ENCODE results near the gene TECPR1.

The TECPR1 gene, protein sequence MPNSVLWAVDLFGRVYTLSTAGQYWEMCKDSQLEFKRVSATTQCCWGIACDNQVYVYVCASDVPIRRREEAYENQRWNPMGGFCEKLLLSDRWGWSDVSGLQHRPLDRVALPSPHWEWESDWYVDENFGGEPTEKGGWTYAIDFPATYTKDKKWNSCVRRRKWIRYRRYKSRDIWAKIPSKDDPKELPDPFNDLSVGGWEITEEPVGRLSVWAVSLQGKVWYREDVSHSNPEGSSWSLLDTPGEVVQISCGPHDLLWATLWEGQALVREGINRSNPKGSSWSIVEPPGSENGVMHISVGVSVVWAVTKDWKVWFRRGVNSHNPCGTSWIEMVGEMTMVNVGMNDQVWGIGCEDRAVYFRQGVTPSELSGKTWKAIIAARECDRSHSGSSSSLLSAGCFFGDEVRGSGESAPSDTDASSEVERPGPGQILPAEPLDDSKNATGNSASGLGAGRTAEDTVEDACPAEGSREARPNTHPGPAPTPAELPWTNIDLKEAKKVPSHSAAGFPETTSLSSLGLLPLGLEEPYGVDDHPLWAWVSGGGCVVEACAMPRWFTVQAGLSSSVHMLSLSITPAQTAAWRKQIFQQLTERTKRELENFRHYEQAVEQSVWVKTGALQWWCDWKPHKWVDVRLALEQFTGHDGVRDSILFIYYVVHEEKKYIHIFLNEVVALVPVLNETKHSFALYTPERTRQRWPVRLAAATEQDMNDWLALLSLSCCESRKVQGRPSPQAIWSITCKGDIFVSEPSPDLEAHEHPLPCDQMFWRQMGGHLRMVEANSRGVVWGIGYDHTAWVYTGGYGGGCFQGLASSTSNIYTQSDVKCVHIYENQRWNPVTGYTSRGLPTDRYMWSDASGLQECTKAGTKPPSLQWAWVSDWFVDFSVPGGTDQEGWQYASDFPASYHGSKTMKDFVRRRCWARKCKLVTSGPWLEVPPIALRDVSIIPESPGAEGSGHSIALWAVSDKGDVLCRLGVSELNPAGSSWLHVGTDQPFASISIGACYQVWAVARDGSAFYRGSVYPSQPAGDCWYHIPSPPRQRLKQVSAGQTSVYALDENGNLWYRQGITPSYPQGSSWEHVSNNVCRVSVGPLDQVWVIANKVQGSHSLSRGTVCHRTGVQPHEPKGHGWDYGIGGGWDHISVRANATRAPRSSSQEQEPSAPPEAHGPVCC

DNA sequence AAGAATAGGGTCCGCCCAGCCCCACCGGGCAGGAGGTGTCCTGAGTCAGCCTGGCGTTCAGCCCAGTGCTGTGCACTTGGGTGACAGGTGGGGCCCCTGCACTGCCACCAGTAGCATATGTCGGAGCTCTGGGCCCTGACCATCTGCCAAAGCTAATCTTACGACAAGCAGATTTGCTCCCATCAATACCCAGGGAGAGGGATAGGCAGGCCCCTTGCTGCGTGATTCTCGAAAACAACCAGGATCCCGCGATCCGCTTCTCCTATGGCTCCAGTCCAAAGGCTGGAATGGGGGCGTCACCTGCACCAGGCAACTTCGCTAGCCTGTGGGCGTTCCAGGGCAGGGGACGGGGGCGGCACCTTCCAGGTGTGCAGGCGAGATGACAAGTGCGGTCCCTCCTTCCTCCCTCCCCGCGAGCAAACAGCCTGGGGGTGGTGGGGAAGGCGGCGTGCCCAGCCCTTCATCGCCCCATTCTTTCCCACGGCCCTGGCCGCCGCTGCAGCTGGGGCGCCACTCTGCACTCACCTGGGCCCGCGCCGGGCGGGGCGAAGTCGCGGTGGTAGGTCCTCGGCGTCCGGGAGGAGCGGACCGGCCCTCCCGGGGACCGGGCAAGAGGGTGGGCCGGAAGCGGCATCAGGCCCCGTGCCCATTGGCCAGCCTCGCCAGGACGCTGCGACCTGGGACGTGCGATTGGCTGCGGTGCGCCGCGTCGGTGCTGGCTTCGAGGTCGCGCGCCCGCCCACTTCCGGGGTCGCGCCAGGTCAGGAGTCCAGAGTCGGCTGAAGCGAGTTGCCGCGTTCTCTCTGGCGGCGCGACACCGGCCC, at the start of gene TECPR1:
TSS of gene TECPR1 (minus strand) at position 632 of the 824 bp plus-strand sequence. CDS start 6,086 bp downstream, outside the sequence.
- DNase-seq = peak; percentile 65

DNA sequence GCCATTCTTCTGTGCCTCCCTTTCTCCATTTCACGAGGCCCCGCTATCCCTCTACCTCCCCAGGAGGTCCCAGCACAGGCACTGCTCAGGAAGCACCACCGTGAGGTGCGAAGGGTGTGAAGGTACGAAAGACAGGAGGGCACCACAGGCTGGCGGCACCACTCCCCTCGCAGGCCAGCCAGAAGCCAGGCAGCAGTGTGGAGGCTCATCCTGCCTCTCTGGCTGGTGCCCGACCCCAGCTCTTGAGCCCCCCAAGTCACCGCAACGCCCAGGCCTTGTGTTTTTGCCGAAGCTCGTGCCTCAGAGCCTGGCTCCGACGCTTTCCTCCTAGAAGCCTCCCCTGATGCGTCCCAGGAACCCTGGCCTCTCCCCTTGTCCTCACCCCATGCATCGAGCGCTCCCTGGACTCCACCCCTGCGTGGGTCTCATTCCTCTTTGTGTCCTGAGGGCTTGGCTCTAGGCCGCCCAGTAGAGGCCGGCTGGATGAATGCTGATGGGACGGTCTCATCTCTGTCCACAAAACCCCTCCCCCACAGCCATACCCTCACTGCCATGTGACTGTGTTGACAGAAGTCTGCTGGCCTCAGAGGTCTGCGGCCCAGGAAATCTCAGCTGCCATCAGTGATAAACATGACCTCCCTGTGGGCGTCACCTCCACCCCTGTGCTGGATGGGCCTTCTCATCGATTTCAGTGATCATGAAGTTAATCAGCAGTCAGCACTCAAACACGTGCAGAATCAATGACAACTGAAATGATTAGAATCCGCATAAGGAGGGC, 48.8 kb upstream of the TECPR1 start:
- DNase-seq = no peak

DNA sequence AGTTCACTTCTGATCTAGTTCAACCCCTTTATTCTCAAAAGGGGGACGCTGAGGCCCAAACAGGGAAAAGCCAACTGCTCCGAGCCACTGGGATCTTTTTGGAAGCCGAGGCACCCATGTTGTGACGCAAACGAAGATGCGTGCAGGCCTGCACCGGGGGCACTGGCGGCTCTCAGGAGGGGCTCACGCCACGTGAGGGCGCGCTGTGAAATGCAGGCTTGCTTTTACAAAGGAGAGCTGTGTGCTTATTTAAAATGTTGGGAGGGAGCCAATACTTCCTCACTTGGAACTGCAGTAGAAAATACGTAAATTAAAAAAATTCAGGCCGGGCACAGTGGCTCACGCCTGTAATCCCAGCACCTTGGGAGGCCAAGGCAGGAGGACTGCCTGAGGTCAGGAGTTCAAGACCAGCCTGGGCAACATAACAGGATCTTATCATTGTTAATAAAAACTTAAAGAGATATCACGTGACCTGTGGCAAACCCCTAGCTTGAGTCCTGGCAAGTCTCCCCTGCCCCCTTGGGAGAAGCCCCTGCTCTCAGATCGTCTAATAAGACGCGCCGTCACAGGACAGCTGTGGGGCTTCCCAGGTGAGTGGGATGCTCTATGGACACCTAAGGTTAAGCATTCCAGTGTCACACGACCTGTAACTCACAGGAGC, 45.7 kb upstream of the TECPR1 start:
- DNase-seq = no peak

DNA sequence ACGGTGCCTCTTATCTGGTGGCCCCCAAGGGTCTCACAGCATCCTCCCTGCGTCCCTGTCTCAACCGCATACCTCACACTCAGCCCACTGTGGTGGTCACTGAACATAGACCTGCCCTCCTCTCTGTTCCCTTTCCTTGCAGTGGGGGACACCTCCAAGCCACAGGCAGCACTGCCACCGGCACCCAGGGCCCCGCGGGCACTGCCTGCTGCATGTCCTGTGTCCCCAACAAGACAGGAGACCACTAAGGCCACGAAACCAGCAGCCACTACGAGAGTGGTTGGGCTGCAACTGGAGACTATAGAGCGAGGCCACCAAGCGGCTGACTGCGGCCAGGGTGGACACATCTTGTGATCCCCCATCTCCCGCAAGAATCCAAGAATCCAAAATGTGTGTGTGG, 44.8 kb upstream of the TECPR1 start:
- no peak for DNase-seq

DNA sequence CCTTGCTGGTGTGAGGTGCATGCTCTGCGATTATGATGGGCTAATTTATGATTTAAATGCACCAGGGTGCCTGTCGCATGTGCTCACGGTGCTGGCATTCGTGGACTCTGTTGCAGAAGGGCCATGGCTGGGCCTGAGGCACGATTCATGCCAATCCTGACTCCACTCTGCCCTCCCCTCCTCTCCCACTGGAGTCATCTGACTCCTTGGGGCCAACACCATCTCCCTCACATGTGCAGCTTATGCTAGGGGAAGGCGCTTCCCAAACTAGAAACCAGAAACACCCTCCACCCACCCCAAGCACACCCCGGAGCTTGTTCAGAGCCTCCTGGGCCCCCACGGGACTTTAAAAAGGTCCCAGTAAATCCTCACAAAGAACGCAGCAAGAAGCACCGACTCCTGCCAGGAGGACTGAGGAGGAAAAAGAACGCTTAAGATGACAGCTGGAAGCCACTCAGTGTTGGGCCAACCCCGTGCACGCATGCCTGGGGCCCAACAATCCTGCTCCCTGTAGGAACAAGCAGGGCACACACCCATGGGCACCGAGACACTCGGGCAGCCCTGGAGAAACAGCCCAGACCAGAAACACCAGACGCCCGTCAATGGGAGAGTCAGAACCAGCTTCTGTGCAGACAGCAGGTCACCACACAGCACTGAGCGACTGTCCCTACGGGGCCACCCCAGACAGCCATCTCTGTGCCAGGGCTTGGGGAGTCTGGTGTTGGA, 43.6 kb upstream of the TECPR1 start:
- no peak for DNase-seq

DNA sequence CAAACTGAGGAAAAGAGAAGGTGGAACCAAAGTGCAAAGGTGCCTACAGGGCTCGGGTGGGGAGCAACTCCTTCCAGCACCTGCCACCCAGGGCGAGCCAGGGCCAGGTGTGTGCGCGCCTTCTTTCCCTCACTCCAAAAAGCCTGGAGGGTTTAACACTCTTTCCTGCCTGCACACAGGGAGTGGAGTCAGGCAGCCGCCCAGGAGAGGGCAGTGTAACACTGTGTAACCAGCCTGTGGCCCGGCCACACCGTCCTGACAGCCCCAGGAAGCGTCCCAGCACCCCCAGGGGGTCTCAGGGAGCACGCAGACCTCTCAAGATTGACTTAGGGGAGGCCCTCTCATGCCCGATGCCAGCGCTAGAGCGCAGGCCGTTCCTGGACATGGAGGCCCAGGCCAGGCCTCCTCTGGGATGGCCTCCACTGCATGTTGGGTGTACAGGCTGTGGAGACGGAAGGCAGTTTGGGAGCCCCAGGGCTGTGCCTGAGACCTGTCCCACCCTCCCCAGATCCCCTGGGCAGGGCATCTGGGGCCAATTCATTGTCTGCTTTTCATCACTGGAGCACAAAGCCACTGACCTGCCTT, 42.9 kb upstream of the TECPR1 start:
- peak; percentile 9 for DNase-seq

DNA sequence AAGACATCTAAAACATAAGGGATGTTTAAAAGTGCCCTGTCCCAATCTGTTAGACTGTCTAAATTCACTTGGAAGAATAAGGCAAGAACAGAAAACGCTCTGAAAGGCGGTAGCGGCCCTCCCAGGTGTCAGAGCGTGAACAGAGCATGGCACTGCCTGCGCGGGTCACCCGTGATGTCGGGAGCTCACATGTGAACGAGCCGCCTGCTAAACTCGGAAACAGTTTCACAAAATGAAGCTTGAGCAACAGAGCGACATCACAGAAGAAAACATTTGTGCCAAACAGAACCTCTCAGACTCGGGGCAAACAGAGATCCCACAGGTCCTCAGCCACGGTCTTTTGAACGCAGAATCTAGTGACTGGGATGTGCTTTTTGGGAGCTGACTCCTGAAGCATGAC, 42.3 kb upstream of the TECPR1 start:
- DNase-seq = no peak

DNA sequence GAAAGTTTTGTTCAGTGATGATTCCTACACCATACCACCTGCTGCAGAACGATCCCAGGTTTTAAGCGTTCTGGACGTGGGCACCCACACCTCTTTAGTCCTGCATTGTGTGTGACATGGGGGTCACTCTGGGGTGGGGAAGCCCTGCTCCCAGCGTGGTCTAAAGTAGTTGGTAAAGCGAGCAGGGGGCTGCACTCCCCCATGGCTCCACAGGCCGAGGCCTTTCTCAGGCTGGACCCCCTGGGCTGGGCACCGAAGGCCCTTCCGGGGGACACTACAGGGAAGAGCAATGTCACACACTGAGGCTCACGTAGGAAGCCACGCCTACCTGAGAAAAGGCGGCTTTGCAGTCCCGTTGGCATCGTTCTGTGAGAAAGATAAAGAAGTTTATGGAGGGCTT, 41.7 kb upstream of the TECPR1 start:
- no peak for DNase-seq

DNA sequence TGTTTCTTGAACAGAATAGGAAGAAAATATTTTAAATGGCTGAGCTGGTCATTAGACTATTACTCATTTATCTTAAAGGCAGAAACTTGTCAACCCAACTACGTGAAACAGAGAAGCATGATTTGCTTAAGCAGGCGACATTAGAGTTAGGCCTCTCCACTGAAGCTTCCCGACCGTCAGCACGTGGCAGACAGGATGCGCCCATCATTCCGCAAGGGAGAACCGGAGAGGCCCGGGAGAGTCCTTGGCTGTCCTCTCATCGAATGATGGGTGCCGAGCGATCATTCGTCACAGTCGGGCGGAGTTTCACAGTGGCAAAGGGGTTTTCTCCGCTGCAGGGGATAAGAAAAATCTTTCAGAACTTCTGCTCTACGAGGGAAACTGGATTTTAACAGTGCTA, 41.2 kb upstream of the TECPR1 start:
- DNase-seq = no peak

DNA sequence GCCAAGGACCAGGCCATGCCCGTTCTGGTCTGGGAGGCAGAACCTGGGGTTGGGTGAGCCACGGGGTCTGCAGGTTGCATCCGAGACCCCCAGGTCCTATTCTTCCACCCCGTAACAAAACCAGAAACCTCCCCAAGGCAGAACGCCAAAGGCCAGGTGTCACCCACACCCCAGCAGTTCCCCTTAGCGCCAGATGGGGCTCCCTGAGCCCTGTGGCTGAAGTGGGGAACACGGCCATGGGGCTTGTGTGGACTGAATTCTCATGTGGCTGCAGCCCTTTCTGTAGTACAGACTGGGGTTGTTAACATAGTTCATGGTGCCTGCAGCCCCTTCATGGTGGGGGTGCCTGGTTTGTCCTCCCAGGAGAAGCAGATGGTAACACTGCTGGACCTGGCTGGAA, 39.7 kb upstream of the TECPR1 start:
- DNase-seq = no peak

DNA sequence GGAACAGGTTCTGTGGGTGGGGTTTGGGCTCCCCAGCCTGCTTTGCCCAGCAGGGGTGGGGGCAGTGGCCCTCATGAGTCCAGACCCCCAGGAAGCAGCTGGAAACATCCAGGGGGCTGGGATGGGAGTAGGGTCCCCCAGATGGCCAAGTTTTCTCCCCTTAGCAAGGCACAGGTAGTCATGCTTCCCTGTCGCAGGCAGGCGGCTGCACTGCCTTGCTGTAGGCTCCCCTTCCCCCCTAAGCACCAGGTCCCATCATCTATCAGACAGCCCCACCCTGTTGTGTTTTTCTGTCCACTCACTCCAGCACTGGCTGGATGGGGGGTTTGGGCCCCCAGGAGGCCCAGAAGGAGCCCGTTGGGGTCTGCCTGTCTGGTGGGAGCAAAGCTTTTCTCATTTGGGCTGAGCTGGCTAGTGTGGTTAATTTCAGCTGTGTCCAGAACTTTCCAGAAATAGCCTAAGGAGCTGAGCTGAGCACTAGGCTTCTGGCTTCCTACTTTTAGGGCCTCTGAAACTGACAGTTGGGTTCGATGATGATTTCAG, 37.4 kb upstream of the TECPR1 start:
- no peak for DNase-seq

DNA sequence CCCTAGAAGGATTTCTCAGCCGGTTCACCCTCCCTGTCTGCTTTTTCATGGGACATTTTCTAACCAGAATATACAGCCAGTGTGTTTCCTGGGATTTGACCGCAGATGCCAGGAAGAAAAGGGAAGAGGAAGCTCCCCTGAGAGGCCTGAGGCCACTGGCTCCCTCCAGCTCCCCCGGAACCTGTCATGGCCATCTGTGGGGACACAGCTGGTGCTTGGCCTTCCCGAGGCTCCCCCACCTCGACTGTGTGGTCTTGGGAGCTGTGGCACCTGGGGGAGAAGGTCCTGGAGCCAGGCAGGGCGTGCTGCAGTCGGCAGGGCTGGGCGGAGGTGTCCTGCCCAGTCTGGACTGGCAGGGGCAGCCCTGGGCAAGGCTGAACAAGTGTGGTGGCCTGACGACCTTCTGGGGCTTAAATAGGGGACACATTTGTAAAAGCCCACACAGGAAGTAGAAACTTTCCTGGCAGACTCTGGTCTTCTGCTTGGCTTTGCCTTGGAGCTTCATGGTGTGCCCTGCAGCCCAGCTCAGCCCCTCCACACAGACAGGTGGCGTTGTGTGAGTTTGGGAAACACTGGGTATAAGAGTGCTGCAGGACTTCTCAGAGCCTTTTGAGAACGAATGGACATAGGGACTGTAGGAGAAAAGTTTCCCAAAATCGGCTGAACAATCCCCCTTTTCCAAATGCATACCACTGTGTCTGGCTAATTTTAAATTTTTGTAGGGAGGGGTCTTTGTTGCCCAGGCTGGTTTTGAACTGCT, 36.2 kb upstream of the TECPR1 start:
- no peak for DNase-seq

DNA sequence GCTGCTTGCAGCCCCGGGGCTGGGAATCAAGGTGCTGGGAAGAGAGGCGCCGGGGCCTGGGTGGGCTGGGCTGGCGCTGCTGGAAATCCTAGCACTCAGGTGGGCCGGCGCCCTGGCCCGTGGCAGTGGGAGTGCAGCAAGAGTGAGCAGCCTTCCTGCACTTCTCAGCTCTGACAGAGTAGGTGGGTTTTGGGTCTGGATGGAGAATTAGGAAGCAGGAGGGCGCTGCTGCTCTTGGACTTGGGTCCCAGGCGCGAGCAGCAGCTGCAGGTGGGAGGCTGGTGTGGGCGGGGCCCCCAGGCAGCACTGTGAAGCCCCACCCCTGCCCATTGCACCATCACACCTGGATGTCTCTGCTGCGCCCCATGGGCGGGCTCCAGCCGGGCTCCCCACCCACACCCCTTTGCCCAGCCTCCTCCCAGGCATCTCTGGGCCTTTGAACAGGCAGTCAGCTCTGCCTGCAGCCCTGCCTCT, 35.5 kb upstream of the TECPR1 start:
- DNase-seq = no peak

DNA sequence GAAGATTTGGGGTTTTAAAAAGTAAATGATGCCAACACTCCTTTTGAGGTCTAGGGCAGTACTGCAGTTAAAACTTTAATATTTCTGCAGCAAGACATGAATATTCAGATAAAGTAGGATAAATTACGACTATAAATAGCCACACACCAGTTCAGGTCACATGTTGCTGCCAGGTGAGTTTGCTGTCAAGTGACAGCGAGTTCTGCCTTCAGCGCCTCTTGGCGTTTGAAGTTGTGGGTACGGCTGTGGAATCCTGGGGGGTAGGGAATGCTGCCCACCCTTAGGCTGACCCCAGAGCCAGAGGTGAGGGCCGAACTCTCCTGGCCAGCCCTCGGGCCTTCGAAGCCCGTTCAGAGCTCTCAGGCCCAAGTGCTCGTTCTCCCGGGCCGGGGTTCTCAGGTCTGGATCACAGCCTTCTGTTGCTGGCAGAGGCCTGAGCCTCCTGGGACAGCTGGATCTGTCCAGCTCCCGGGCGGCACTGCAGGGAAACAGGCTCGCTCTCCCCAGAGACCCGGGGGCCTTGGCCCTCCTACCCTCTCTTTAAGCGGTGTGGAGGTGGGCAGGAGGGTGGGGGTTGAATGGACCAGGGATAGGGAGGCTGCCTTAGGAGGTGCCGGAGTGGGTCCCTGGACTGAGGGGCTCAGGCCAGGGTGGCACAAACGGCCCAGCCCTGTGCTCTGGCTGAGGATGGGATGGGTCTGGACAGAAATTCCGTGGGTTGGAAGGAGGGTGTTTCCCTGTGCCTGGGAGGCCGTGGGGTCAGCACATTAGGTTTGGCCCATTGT, 34.9 kb upstream of the TECPR1 start:
- DNase-seq = no peak

DNA sequence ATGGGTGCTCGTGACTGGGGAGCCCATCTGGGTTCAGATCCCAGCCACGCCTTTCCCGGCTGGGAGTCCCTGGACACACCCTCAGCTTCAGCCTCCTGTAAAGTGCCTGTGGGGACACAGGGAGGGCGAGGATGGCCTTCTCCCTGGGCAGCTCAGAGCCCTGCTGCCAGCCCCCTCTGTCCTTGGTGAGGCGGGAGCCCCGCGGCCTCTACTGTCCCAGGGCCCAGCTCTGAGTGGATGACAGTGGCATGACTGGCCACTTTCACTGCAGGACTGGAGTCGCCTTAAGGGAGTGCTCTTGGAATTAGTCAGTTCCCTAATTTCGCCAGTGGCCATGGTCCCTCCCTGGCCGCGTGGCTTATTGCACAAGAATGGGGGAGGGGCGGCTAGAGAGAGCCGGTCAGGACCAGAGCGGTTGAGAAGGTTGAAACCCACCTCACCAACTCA, 34.1 kb upstream of the TECPR1 start:
- DNase-seq = no peak

DNA sequence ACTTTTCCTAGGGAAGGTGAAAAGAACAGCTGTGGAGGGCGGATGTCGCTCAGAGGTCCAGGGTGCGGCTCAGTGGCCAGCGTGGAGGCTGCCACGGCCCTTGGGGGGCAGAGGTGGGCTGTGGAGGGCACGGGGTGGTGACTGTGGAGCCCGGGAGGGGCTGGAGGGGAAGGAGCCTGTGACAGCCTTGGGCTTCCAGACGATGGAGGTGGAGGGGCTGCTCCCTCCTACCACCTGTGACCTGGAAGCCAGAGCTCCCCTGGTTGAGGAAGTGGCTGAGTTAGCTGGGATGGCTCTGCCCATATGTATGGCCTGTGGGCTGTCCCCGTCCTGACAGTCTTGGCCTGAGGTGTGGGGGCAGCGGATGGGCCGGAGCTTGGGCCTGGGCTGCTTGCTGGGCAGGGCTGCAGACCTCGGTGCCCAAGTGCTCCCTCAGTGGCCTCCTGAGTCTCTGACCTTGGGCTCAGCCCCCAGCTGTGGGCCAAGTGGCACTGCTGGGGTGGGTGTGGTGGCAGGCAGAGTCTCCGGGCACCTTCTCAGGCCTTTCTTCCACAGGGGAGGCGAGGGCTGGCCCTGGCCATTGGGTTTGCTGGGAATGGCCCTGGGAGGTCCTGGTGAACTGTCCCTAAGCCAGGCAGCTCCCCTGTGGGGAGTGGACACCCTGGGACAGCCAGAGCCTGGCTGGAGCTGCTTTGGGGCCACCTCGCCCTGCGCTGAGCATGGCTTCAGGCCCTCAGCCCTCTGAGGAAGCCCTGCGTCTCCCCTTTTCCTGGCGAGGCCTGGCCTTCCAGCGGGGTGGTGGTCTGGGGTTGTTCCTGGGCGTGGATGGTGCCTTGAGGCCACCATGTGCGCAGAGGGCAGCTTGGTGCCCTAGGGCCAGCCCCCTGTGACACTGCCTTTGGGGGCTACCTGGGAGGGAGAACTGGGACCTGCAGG, 33.4 kb upstream of the TECPR1 start:
- DNase-seq = no peak

Measured in NCI-H2029 treated with DMSO at 0.1 percent for 48 hours (cell line).